HepG2 (cell line): ENCODE data around the gene MED28. TPM values are rescaled to one million over a fixed set of nuclear protein-coding genes. Genes with fewer than 3 reads are reported as not detected.

Experiments
- CENPT ChIP-seq: sonication (generic); formaldehyde crosslinking; IDR thresholded peaks from 2 replicates; pipeline ENCODE4 v1.8.0; 2022; ENCODE audit warnings: low read depth, mild to moderate bottlenecking, moderate library complexity, missing genetic modification reagents
- FOSL2 ChIP-seq: sonication (generic); formaldehyde crosslinking; IDR thresholded peaks from 2 replicates; pipeline ENCODE4 v1.4.0; 2020; ENCODE audit warnings: missing genetic modification reagents
- RFXANK ChIP-seq: IDR thresholded peaks from 2 replicates; pipeline ENCODE4 v1.6.1; 2016
- TAF1 ChIP-seq: sonication (generic); formaldehyde crosslinking; IDR thresholded peaks from 2 replicates; pipeline ENCODE4 v1.4.0; 2020; ENCODE audit warnings: missing genetic modification reagents
- ZNF205 ChIP-seq: IDR thresholded peaks from 2 replicates; pipeline ENCODE4 v1.6.1; 2018; ENCODE audit warnings: missing biosample characterization, missing genetic modification reagents
- ZNF446 ChIP-seq: sonication (generic); formaldehyde crosslinking; IDR thresholded peaks from 2 replicates; pipeline ENCODE4 v1.5.0; 2020; ENCODE audit warnings: mild to moderate bottlenecking, missing genetic modification reagents
- polyA plus RNA-seq, 8 experiments: library from polyadenylated mRNA; depleted of rRNA in 3 of 8; stranded (reverse) in 7 of 8; unstranded in 1 of 8; fragments of >200 nt; fragmentation: Illumina TruSeq in 4 of 8; extraction: Trizol in 4 of 8; gene quantifications; 2 replicates each; pipeline versions ENCODE4 v1.2.1 to v1.2.3, GENCODE V29; 2011 to 2016; ENCODE audit warnings: low read depth in 4 of 8, missing spikeins in 1 of 8, mixed read lengths in 1 of 8; ENCODE audit not compliant: insufficient read depth in 1 of 8
- total RNA-seq, 5 experiments: library from RNA; depleted of rRNA; stranded (reverse); fragments of >200 nt; fragmentation: Illumina TruSeq; extraction: Trizol; gene quantifications; 2 replicates each; pipeline ENCODE4 v1.2.3, GENCODE V29; 2016; ENCODE audit warnings: low read depth in 1 of 5
- TF ChIP-seq, protein P1 (sequence below): sonication (generic); formaldehyde crosslinking; IDR thresholded peaks from 2 replicates; pipeline ENCODE4 v1.4.0; 2020; ENCODE audit warnings: missing genetic modification reagents, borderline replicate concordance
- TF ChIP-seq, protein P2 (sequence below): sonication (generic); formaldehyde crosslinking; IDR thresholded peaks from 2 replicates; pipeline ENCODE4 v1.5.1; 2020; ENCODE audit warnings: mild to moderate bottlenecking, missing genetic modification reagents, borderline replicate concordance
- TF ChIP-seq, protein P3 (sequence below): sonication (generic); formaldehyde crosslinking; IDR thresholded peaks from 2 replicates; pipeline ENCODE4 v1.8.0; 2023; ENCODE audit warnings: mild to moderate bottlenecking, missing genetic modification reagents
- TF ChIP-seq, protein P4 (sequence below): IDR thresholded peaks from 2 replicates; pipeline ENCODE4 v1.6.1; 2016; ENCODE audit warnings: missing compliant biosample characterization, missing genetic modification reagents, borderline replicate concordance
- TF ChIP-seq, protein P5 (sequence below): sonication (generic); formaldehyde crosslinking; IDR thresholded peaks from 2 replicates; pipeline ENCODE4 v1.5.1; 2020; ENCODE audit warnings: missing genetic modification reagents, mild to moderate bottlenecking, borderline replicate concordance
- TF ChIP-seq, protein P6 (sequence below): sonication (generic); formaldehyde crosslinking; IDR thresholded peaks from 2 replicates; pipeline ENCODE4 v1.4.0; 2020; ENCODE audit warnings: missing genetic modification reagents, borderline replicate concordance

Gene MED28
- total and polyA plus RNA-seq, 2 of the 13 experiments (the other 11 are each of a cell fraction or from before 2014, with no cell fraction given) = 41.3 to 65.7 TPM

DNA sequence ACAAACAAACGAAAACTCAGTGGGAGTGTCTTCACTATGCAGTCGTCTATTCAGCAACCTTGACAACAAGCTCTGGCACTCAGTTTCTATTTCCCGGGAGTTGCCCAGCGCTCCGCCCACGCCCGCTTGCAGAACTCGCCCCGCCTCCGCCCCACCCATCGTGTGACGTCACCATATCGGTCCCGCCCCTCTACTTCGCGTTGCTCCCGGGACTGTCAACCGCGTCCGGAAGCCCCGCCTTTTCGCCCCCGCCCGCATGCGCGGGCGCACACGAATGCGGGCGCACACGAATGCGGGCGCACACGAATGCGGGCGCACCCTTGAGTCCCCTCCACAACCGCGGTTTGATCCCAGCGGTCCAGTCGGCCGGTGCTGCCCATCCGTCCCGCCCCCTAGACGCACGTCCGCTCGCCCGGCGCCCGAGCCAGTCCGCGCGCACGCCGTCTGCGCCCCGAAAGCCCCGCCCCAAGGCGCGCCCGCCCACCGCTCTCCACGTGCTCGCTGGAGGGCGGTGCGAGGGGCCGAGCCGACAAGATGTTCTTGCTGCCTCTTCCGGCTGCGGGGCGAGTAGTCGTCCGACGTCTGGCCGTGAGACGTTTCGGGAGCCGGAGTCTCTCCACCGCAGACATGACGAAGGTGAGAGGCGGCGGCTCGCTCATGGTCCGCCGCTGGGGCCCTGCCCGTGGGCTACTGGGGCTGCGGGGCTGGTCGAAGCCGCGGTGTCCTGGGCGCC is 37.3 kb upstream of the MED28 start, which contains the start of gene LAP3 (continued):
- TF ChIP-seq, protein P1, sequence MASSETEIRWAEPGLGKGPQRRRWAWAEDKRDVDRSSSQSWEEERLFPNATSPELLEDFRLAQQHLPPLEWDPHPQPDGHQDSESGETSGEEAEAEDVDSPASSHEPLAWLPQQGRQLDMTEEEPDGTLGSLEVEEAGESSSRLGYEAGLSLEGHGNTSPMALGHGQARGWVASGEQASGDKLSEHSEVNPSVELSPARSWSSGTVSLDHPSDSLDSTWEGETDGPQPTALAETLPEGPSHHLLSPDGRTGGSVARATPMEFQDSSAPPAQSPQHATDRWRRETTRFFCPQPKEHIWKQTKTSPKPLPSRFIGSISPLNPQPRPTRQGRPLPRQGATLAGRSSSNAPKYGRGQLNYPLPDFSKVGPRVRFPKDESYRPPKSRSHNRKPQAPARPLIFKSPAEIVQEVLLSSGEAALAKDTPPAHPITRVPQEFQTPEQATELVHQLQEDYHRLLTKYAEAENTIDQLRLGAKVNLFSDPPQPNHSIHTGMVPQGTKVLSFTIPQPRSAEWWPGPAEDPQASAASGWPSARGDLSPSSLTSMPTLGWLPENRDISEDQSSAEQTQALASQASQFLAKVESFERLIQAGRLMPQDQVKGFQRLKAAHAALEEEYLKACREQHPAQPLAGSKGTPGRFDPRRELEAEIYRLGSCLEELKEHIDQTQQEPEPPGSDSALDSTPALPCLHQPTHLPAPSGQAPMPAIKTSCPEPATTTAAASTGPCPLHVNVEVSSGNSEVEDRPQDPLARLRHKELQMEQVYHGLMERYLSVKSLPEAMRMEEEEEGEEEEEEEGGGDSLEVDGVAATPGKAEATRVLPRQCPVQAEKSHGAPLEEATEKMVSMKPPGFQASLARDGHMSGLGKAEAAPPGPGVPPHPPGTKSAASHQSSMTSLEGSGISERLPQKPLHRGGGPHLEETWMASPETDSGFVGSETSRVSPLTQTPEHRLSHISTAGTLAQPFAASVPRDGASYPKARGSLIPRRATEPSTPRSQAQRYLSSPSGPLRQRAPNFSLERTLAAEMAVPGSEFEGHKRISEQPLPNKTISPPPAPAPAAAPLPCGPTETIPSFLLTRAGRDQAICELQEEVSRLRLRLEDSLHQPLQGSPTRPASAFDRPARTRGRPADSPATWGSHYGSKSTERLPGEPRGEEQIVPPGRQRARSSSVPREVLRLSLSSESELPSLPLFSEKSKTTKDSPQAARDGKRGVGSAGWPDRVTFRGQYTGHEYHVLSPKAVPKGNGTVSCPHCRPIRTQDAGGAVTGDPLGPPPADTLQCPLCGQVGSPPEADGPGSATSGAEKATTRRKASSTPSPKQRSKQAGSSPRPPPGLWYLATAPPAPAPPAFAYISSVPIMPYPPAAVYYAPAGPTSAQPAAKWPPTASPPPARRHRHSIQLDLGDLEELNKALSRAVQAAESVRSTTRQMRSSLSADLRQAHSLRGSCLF (CRISPR knock-in tag) = no peak
- TF ChIP-seq, protein P2, sequence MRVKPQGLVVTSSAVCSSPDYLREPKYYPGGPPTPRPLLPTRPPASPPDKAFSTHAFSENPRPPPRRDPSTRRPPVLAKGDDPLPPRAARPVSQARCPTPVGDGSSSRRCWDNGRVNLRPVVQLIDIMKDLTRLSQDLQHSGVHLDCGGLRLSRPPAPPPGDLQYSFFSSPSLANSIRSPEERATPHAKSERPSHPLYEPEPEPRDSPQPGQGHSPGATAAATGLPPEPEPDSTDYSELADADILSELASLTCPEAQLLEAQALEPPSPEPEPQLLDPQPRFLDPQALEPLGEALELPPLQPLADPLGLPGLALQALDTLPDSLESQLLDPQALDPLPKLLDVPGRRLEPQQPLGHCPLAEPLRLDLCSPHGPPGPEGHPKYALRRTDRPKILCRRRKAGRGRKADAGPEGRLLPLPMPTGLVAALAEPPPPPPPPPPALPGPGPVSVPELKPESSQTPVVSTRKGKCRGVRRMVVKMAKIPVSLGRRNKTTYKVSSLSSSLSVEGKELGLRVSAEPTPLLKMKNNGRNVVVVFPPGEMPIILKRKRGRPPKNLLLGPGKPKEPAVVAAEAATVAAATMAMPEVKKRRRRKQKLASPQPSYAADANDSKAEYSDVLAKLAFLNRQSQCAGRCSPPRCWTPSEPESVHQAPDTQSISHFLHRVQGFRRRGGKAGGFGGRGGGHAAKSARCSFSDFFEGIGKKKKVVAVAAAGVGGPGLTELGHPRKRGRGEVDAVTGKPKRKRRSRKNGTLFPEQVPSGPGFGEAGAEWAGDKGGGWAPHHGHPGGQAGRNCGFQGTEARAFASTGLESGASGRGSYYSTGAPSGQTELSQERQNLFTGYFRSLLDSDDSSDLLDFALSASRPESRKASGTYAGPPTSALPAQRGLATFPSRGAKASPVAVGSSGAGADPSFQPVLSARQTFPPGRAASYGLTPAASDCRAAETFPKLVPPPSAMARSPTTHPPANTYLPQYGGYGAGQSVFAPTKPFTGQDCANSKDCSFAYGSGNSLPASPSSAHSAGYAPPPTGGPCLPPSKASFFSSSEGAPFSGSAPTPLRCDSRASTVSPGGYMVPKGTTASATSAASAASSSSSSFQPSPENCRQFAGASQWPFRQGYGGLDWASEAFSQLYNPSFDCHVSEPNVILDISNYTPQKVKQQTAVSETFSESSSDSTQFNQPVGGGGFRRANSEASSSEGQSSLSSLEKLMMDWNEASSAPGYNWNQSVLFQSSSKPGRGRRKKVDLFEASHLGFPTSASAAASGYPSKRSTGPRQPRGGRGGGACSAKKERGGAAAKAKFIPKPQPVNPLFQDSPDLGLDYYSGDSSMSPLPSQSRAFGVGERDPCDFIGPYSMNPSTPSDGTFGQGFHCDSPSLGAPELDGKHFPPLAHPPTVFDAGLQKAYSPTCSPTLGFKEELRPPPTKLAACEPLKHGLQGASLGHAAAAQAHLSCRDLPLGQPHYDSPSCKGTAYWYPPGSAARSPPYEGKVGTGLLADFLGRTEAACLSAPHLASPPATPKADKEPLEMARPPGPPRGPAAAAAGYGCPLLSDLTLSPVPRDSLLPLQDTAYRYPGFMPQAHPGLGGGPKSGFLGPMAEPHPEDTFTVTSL = no peak
- TF ChIP-seq, protein P3, sequence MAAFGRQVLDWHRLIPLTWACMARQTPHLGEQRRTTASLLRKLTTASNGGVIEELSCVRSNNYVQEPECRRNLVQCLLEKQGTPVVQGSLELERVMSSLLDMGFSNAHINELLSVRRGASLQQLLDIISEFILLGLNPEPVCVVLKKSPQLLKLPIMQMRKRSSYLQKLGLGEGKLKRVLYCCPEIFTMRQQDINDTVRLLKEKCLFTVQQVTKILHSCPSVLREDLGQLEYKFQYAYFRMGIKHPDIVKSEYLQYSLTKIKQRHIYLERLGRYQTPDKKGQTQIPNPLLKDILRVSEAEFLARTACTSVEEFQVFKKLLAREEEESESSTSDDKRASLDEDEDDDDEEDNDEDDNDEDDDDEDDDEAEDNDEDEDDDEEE = peak; percentile 52; the same call in 1 of the 2 replicates
- TF ChIP-seq ZNF446 (CRISPR knock-in tag) (no peak), RFXANK (CRISPR knock-in tag) (0 out of 2 replicates have a peak, but pooled peaks have one; percentile 54), FOSL2 (CRISPR knock-in tag) (0 out of 2 replicates have a peak, but pooled peaks have one; percentile 19), TAF1 (CRISPR knock-in tag) (peak; percentile 89), ZNF205 (CRISPR knock-in tag) (0 out of 2 replicates have a peak, but pooled peaks have one; percentile 71), CENPT (no peak)
- TF ChIP-seq, protein P4, sequence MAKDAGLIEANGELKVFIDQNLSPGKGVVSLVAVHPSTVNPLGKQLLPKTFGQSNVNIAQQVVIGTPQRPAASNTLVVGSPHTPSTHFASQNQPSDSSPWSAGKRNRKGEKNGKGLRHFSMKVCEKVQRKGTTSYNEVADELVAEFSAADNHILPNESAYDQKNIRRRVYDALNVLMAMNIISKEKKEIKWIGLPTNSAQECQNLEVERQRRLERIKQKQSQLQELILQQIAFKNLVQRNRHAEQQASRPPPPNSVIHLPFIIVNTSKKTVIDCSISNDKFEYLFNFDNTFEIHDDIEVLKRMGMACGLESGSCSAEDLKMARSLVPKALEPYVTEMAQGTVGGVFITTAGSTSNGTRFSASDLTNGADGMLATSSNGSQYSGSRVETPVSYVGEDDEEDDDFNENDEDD (CRISPR knock-in tag) = peak; percentile 97
- TF ChIP-seq, protein P5, sequence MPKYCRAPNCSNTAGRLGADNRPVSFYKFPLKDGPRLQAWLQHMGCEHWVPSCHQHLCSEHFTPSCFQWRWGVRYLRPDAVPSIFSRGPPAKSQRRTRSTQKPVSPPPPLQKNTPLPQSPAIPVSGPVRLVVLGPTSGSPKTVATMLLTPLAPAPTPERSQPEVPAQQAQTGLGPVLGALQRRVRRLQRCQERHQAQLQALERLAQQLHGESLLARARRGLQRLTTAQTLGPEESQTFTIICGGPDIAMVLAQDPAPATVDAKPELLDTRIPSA (CRISPR knock-in tag) = no peak
- TF ChIP-seq, protein P6, sequence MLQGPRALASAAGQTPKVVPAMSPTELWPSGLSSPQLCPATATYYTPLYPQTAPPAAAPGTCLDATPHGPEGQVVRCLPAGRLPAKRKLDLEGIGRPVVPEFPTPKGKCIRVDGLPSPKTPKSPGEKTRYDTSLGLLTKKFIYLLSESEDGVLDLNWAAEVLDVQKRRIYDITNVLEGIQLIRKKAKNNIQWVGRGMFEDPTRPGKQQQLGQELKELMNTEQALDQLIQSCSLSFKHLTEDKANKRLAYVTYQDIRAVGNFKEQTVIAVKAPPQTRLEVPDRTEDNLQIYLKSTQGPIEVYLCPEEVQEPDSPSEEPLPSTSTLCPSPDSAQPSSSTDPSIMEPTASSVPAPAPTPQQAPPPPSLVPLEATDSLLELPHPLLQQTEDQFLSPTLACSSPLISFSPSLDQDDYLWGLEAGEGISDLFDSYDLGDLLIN (CRISPR knock-in tag) = no peak
